Sciatic nerve (tissue), 2 donors: ENCODE data around the gene SRCIN1. TPM values are rescaled to one million over a fixed set of nuclear protein-coding genes. Genes with fewer than 3 reads are reported as not detected.
"Not testable (repeated sequence)": the region's sequence is repeated elsewhere in the genome, so short reads cannot be mapped to it uniquely, and the experiment has no call there.

Experiments
- ATAC-seq: fragments of 200-7000 bp; cut with Tn5 transposase; one replicate; pipeline ENCODE4 v1.9.1; 2020; ENCODE audit warnings: mild to moderate bottlenecking, moderate library complexity
- DNase-seq: peaks from one replicate; pipeline ENCODE4 v3.0.0-alpha.2; 2020; ENCODE audit warnings: low spot score
- intact Hi-C: fragments of 100-400 bp; cut with DNase I; formaldehyde crosslinking; loops from one replicate; pipeline ENCODE4 v1.14.2; 2022
- total RNA-seq: library from RNA; stranded (reverse); fragmentation: NEBNext Ultra II Directional; extraction: Animal tissue kit (Norgen Biotek cat#: 25700); gene quantifications from one replicate; pipeline ENCODE4 v1.2.1, GENCODE V29; 2021
- donor health status: DM: no; HTN: no; CAD: no.
- donor health status: DM: no; HTN: no; CAD: no.

Gene SRCIN1
- total RNA-seq, 1 donor from 2014 or later: 4.5 TPM

DNA sequence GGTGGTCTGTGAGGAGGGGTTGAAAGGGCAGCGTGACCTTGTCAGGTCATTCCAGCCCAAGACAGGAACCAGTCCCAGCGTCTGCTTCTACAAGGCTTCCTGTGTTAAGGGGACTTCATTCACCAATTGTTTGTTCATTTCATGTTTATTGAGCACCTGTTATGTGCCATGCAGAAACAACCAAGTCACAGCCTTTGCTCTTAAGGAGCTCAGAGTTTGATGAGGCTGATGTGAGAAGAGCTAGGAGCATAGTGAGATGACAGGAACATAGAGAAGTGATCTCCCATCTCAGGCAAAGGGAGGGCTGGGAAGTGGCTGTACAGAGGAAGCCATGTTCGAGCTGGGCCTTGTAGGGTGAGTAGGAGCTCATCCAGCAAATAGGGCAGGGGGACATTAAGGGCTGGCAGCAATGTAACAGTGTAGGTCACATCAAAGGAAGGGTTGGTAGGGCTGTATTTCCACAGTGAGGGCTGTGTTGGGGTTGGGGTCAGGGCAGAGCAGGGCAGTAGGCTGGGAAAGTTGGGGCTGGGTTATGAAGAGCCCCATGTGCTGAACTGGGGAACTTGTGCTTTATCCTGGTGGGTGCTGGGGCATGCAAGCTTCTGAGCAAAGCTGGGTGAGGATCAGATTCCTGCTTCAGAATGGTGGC, 97.7 kb downstream of the SRCIN1 start:
- ATAC-seq: no peak
- intact Hi-C loops: no loop called here
- DNase-seq: no peak

DNA sequence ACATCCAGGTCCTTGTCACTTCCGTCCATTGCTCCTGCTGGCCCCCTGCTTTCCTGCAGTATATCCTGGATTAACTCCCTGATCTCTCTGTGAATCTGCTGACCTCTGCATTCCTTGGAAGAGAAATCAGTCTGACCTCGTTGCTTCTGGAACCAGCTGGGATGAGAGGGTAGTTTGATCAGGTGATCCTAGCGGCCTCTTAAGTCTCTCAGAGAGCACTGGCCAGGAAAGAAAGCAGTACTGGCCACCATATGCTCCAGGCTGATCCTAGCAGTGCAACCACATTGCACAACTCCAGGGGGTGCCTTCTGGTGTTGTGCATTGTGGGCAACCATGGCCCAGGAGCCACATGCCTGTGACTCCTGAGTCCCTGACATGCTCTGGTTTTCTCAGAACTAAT, 98.3 kb downstream of the SRCIN1 start:
- ATAC-seq: no peak
- DNase-seq: no peak
- intact Hi-C loops: no loop called here

DNA sequence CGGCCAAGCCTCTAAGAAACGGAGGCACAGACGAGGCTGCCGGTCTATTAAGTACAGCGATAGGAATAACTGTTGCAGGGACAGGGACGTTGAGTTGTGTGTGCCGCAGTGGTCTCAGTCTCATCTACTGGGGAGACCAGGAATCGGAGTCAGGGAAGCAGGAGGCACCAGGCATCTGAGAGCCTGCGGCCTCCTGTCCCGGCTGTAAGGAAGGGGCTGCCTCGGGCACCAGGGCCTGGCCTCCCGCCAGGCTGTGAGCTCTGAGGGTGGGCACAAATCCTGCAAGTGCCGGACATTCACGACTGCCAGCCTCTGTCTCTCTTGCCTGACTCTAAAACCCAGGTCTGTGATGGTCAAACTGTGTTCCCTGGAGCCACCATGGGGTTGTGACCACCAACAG, 101.5 kb downstream of the SRCIN1 start:
- intact Hi-C loops: no loop called here
- no peak for DNase-seq
- no peak for ATAC-seq

DNA sequence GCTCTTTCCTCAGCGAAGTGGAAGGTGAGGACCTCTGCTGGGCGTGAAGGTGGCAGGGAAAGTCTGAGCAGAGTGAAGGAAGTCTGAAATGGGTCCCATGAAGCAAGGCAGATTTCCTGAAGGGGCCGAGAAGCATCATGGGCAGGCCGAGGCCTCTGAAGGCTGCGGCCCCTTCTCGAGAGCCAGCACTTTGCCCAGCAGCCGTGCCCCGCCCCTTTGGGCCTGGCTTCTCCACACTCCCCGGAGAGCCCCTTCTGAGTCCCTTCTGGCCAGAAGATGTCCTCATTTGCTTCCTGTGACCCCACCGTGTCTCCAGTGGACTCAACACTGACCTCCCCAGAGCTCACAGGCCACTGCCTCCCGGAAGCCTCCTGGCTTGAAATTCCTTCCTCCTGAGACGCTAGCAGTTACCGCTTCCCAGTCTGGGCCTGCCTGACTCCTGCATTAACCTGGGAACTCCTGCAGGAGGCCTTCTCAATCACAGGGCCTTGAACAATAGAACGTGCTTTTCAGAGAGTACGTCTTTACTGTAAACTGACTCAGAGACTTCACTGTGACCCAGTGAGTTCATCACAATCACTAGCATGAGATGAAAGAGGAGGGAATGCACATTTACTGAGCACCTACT, 102.4 kb downstream of the SRCIN1 start:
- ATAC-seq, DNase-seq, intact Hi-C loops: not testable (repeated sequence)

DNA sequence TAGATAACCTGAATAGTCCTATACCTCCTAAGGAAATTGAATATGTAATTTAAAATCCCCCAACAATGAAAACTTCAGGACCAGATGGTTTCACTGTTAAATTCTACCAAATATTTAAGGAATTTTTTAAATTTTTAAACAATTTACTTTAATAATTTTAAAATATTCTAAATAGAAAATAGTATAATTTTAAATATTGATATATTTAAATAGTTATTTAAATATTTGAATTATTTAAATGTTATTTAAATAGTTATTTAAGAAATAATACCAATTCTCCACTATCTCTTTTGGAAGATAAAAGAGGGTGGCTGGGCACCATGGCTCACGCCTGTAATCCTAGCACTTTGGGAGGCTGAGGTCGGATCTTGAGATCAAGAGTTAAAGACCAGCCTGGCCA, 104.0 kb downstream of the SRCIN1 start:
- ATAC-seq, intact Hi-C loops, DNase-seq: not testable (repeated sequence)

DNA sequence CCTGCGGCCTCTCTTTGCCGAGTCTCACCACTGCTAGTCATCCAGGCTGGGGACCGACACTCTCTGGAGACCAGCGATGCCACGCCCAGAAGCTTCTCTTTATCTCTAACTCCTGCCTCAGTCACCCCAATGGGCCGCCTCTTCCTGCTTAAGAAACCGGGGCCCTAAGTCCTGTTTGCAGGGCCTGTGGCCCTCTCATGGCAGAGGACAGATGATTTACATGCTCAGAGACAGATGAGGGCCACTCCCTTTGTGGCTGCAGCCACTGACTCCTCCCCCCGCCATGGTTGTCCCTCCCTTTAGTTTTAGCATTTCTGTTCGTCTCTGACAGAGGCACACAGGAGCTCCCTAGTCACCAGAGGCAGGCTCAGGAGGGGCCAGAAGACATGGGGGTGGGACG, 106.5 kb downstream of the SRCIN1 start:
- ATAC-seq, DNase-seq: not testable (repeated sequence)
- intact Hi-C loops: loop anchor here (10.0 kb wide), 1 partner anchor 166 kb away; no protein-coding TSS in a partner anchor

DNA sequence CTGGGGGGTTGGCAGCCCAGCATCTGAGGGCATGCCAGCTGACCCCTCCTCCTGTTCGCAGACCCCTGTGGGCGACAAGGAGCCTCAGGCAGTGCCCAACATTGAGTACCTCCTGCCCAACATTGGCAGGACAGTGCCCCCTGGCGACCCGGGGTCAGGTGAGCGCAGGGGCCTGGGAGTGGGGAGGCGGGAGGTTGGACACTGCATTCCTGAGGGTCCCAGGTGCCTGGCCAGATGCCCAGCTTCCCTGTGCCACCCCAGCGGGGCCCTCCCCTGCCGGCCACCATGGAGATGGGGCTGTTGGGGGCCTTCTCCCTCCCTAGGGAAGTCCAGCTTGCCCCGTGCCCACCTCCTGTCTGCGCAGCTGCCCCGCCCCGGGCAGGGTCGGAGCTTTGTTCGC, 107.4 kb downstream of the SRCIN1 start:
- intact Hi-C loops: loop anchor here (10.0 kb wide), 1 partner anchor 166 kb away; no protein-coding TSS in a partner anchor
- ATAC-seq (no peak), DNase-seq (no peak)

DNA sequence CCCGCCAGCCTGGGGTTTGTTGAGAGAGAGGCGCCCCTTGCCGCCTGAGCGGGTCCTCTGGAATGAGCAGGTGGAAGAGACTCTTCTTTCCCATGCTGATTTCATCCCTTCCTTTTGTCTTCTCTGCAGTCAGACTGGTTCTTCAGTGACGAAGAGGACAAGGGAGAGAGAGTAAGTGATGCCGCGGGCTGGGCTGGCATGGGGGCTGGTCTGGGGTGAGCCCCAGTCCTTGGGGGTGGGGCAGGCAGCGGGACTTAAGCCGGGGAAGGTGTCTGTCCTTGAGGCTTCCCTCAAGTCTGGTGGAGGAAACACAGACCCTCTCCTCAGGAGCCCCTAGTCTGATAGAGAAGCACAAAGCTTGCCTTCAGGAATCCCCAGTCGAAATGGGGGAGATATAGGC, 108.1 kb downstream of the SRCIN1 start:
- intact Hi-C loops: loop anchor here (10.0 kb wide), 1 partner anchor 167 kb away; no protein-coding TSS in a partner anchor
- not testable (repeated sequence) for ATAC-seq, DNase-seq

DNA sequence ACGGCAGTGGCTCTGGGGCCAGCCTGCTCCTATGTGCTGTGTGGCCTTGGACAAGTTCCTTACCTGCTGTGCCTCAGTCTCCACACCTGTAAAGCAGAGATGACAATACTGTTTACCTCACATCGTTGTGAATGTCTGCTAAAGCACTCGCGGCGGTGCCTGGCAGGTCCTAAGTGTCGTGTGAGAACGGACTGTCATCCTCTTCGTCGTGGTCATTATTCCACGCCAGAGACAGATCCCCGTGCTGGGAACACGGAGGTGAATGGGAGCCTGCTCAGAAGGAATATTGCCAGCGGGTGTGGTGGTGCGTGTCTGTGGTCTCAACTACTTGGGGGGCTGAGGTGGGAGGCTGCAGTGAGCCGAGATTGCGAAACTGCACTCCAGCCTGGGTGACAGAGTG, 111.6 kb downstream of the SRCIN1 start:
- not testable (repeated sequence) for ATAC-seq, DNase-seq
- intact Hi-C loops: loop anchor here (10.0 kb wide), 1 partner anchor 171 kb away; no protein-coding TSS in a partner anchor

DNA sequence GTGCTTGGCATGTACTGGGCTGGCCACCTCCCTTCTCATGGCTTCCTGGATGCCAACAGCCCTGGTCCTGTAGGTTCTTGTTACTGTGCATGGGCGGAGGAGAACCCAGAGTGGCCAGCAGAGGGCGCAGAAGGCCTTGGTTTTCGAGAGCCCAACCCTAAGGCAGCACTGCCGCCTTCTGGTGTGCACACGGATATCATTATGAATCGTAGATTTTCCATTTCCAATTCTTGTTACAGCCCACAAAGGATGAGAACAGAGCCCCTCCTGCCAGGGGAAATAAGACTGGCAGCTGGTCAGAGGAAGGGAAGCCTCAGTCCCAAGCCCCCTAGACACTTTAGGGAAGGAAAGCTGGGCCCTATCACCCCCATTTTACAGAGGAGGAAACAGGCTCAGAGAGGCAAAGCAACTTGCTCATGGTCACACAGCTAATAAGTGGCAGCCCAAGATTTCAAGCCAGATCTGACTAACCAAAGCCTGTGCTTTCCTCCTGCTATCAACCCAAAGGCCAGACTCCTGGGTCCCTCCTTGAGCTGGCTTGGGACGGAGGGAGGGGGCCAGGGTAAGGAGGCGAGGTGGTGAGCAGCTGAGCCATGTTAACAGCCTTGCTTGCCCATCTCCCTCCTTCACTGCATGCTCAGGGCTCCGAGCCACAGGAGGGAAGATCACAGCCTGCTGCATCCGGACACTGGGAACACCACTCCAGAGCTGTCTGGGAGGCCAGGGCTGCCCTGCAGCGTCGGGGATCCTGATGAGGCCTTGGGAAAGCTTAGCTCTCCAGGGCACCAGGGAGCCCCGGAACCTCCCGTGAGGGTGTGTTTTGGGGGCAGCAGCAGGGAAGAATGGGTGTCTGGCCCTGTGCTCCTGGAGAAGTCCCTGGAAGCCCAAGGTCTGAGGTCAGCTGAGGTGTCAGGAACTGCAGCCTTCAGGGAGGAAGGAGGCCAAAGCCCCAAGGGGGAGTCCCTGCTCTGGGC, 113.4 kb downstream of the SRCIN1 start:
- intact Hi-C loops: loop anchor here (10.0 kb wide), 1 partner anchor 172 kb away; no protein-coding TSS in a partner anchor
- peak; percentile 76 for ATAC-seq
- DNase-seq: peak; percentile 96

DNA sequence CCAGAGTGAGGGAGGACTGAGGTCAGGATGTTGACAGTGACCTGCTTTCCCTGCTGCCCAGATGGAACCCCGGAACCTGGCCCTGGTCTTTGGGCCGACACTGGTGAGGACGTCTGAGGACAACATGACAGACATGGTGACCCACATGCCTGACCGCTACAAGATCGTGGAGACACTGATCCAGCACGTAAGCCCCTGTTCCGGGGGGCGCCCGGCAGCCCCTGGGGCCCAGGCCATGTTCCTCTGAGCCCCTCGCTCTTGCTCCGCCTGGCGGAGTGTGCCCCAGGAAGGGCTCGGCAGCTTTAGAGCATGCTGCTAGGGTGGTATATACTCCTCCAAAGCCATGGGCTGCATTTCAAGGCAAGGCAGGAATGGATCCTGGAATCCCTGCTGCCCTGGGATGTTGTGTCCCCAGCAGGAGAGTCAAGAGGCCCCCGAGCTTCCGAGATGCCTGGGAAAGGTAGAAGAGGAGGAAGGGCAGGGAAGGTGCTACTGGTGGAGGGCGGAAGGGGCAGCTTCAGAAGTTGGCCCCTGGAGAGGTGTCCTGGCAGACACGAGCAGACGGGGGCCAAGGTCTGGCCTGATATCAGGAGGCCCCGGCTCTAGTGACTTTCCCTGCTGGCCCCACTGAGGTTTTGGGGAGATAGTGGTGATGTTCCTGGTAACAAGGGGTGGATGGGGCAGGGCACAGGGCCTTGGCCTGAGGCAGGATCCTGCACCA, 114.2 kb downstream of the SRCIN1 start:
- intact Hi-C loops: loop anchor here (10.0 kb wide), 1 partner anchor 173 kb away; no protein-coding TSS in a partner anchor
- ATAC-seq, DNase-seq: not testable (repeated sequence)

DNA sequence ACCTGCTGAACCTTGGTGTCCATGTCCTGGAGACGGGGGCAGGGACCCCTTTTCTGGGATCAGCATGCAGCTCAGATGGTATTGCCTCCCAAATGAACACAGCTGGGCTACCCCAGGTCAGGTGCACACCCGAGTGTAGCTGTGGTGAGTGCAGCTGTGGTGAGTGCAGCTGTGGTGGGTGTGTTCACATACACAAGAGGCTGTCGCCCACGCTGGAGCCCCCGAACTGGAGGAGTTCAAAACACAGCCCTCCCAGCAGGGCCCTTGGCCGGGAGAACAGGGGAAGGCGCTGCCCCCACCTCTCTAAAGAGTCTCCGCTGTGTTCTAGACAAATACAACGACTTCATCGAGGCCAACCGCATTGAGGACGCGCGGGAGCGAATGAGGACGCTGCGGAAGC, 116.0 kb downstream of the SRCIN1 start:
- intact Hi-C loops: loop anchor here (10.0 kb wide), 1 partner anchor 175 kb away; no protein-coding TSS in a partner anchor
- not testable (repeated sequence) for DNase-seq, ATAC-seq

DNA sequence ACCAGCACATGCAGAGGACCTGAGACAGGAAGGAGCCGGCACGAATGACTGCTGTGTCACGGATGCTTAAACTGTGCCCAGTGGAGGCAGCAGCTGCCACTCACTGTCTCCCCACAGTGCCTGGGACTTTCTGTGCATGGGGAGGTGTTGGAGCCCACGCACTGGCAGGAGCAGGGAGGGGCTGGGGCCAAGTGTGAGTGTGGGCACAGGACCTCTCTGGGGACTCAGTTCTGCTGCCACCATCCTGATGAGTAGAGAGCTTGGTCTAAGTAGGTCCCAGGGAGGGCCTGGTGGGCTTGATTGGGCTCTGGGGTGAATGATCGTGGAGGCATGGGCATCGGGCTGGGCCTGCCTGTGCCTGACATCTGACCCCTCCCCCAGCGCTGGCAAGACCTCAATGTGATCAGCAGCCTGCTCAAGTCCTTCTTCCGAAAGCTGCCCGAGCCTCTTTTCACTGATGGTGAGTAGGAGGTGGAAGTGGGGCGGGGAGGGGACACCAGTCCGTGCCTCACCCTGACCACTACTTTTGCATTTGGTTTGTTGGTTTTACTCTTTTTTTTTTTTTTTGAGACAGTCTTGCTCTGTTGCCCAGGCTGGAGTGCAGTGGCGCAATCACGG, 120.0 kb downstream of the SRCIN1 start:
- intact Hi-C loops, ATAC-seq, DNase-seq: not testable (repeated sequence)

DNA sequence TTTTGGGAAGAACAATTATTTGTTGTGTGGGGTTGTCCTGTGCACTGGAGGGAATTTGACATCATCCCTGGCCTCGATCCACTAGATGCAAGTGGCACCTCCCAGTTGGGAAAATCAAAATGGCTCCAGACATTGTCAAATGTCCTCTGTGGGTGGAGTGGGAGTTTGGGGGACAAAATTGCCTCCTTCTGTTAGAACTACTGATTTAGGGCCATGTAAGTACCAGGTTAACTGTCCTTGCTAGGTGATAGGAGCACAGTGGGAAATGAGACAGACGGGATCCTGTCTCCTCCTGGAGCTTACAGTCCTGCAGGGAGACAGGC, 120.6 kb downstream of the SRCIN1 start:
- intact Hi-C loops: no loop called here
- DNase-seq (no peak), ATAC-seq (no peak)

DNA sequence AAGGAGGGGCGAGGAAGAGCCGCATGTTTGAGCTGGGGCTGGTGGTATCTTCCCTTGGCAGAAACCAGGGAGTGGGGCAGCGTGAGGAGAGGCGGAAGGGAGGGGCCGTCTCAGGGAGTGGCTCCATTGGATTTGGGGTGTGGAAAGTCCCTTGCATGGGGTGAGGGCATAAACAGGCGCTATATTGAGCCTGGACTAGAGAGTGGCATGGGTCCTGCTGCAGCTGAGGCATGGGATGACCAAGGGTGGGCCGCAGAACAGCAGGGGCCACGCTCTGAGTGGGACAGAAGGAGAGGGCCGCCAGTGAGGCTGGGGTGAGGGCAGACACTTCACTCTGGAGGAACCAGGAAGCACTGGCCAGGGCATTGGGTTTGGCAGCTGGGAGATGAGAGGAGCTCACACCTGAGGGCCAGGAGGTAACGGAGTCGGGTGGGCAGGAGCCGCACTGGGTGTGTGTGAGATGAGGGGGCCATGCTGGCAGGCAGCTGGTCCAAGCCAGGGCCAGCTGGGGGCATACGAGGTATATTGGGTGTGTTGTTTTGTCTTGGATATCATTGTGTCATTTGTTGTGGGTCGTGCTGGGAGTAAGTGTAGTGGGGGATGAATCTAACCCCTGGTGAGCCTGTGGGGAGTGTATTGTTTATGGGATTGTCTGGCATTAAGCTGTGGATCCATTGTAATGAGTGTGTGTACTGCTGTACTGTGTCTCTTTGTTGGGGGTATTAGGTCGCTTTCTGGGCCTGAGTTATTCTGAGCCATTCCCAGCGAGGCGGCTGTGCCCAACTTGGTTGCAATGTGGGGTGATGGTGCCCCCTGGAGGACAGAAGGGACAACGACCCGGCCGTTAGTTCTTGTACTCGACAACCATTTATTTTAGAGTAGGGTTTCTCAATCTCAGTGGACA, 121.3 kb downstream of the SRCIN1 start:
- intact Hi-C loops: loop anchor here (5.0 kb wide), 1 partner anchor 42 kb away; no protein-coding TSS in a partner anchor
- ATAC-seq (peak; percentile 95), DNase-seq (peak; percentile 88)

DNA sequence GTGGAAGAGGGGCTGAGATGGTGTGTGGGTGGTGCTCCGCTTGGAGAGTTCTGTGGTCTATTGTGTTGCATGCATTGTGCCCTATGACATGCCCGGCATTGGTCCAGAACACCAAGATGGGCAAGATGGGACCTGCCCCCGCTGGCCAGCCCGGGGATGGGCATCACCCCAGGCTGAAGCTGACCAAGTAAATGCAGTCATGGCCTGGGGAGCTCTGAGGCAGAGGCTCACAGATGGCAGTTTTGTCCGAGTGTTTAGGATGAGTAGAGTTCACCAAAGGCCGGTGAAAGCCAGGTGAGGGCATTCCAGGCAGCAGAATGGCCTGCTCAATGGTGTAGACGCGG, 123.1 kb downstream of the SRCIN1 start:
- ATAC-seq: peak; percentile 23
- intact Hi-C loops: loop anchor here (5.0 kb wide), 1 partner anchor 40 kb away; no protein-coding TSS in a partner anchor
- DNase-seq: not testable (repeated sequence)
